PC-3 (cell line): ENCODE measurements around the gene PIGM. TPM values are rescaled to one million over a fixed set of nuclear protein-coding genes. Genes with fewer than 3 reads are reported as not detected.
A peak's percentile ranks its signal among the peaks of the same experiment; 100 is the strongest.

Experiments
- ATAC-seq: fragments of 200-7000 bp; cut with Tn5 transposase; 2 replicates; pipeline ENCODE4 v1.9.1; 2020; ENCODE audit warnings: mild to moderate bottlenecking, moderate library complexity
- BruUV-seq: library from RNA; stranded (reverse); fragments of 400-500 nt; replicated peaks from 2 replicates; lab custom pipeline; 2021; lab: Mats Ljungman, UMichigan
- CTCF ChIA-PET: fragments of 300-600 bp; sonication (Branson Sonifier 250); formaldehyde crosslinking; loops from one replicate; lab custom pipeline; 2022; ENCODE audit warnings: antibody characterized with exemption; lab: Charles Lee
- POLR2A ChIA-PET: fragments of 300-600 bp; sonication (Branson Sonifier 250); formaldehyde crosslinking; loops from one replicate; lab custom pipeline; 2022; ENCODE audit warnings: antibody characterized with exemption; ENCODE audit not compliant: unreplicated experiment; lab: Charles Lee
- DNase-seq: peaks from one replicate; pipeline ENCODE4 v3.0.0-alpha.2; 2015
- H2AFZ ChIP-seq: fragments of 300-600 bp; sonication (generic); 2 replicates; pipeline ENCODE4 v1.6.0; 2016; ENCODE audit warnings: antibody characterized with exemption, low read length
- H3F3A ChIP-seq: fragments of 300-600 bp; sonication (generic); one replicate; pipeline ENCODE4 v1.6.0; 2017; ENCODE audit warnings: antibody characterized with exemption, low read length, control low read depth, mild to moderate bottlenecking; ENCODE audit not compliant: unreplicated experiment
- H3K27ac ChIP-seq: fragments of 300-600 bp; sonication (generic); 2 replicates; pipeline ENCODE4 v1.5.1; 2016; ENCODE audit warnings: mild to moderate bottlenecking, low read length
- H3K27me3 ChIP-seq: fragments of 300-600 bp; sonication (generic); 2 replicates; pipeline ENCODE4 v1.6.1; 2016; ENCODE audit warnings: low read length, mixed read lengths
- H3K36me3 ChIP-seq: fragments of 300-600 bp; sonication (generic); 2 replicates; pipeline ENCODE4 v1.6.1; 2016; ENCODE audit warnings: low read depth, mixed run types, low read length, mixed read lengths
- H3K4me1 ChIP-seq: fragments of 300-600 bp; sonication (generic); 2 replicates; pipeline ENCODE4 v1.5.1; 2016; ENCODE audit warnings: low read length; ENCODE audit not compliant: insufficient read depth
- H3K4me2 ChIP-seq: fragments of 300-600 bp; sonication (generic); 2 replicates; pipeline ENCODE4 v1.6.0; 2016; ENCODE audit warnings: low read length
- H3K4me3 ChIP-seq: fragments of 300-600 bp; sonication (generic); 2 replicates; pipeline ENCODE4 v1.5.1; 2016; ENCODE audit warnings: mild to moderate bottlenecking, low read length, mixed read lengths
- H3K79me2 ChIP-seq: fragments of 300-600 bp; sonication (generic); 2 replicates; pipeline ENCODE4 v1.6.1; 2017; ENCODE audit warnings: low read length, mixed read lengths
- H3K9ac ChIP-seq: fragments of 300-600 bp; sonication (generic); 2 replicates; pipeline ENCODE4 v1.6.0; 2016; ENCODE audit warnings: mild to moderate bottlenecking, low read length
- H3K9me2 ChIP-seq: fragments of 300-600 bp; sonication (generic); replicated peaks from 2 replicates; pipeline ENCODE4 v1.6.1; 2016; ENCODE audit warnings: mixed run types, low read length, mixed read lengths
- H3K9me3 ChIP-seq: fragments of 300-600 bp; sonication (generic); 2 replicates; pipeline ENCODE4 v1.6.1; 2016; ENCODE audit warnings: low read length, mixed read lengths
- H4K20me1 ChIP-seq: fragments of 300-600 bp; sonication (generic); 2 replicates; pipeline ENCODE4 v1.6.1; 2016; ENCODE audit warnings: low read length, mixed read lengths
- CTCF ChIP-seq: fragments of 300-600 bp; sonication (generic); conservative IDR thresholded peaks from 2 replicates; pipeline ENCODE4 v1.5.1; 2017; ENCODE audit warnings: antibody characterized with exemption, low read depth, mild to moderate bottlenecking, low read length
- EZH2 ChIP-seq: fragments of 300-600 bp; sonication (generic); IDR thresholded peaks from one replicate; pipeline ENCODE4 v1.6.1; 2017; ENCODE audit warnings: antibody characterized with exemption, mild to moderate bottlenecking, low read length; ENCODE audit not compliant: unreplicated experiment
- EZH2phosphoT487 ChIP-seq: fragments of 300-600 bp; sonication (generic); IDR thresholded peaks from 2 replicates; pipeline ENCODE4 v1.6.1; 2018; ENCODE audit warnings: mild to moderate bottlenecking, antibody characterized with exemption, low read length, borderline replicate concordance
- intact Hi-C: fragments of 100-400 bp; cut with micrococcal nuclease; formaldehyde crosslinking; loops from 2 replicates; pipeline ENCODE4 v1.9.0; 2023
- total RNA-seq: library from RNA; depleted of rRNA; stranded (reverse); fragments of >200 nt; gene quantifications from 2 replicates; pipeline ENCODE4 v1.2.3, GENCODE V29; 2014

PIGM gene
- total RNA-seq, 1 experiment from 2014 or later: 6.9 TPM

GRCh38 chr1:160028426-160028825 lies 3.4 kb downstream of the PIGM start:
- ChIA-PET CTCF (no interaction called here), POLR2A (no interaction called here)
- BruUV-seq: no TSS peak
- Histone ChIP-seq H3K9me2 (no peaks in the 10 kb centered on the region), H4K20me1 (no peaks in the 10 kb centered on the region), H3K27ac (no peak overlapping the region), H3K4me3 (no peak overlapping the region), H3K4me2 (peak overlapping the region; percentile 2; the same call in 1 of the 2 replicates), H3K9ac (no peak overlapping the region), H3K36me3 (no peaks in the 10 kb centered on the region), H3F3A (no peaks in the 10 kb centered on the region), H3K9me3 (no peaks in the 10 kb centered on the region), H3K4me1 (peaks cover 27% of the 10 kb centered on the region), H2AFZ (no peak overlapping the region), H3K79me2 (peaks cover 33% of the 10 kb centered on the region), H3K27me3 (no peaks in the 10 kb centered on the region)
- no peak for TF ChIP-seq EZH2phosphoT487
- no peak for TF ChIP-seq EZH2
- no peak for TF ChIP-seq CTCF
- ATAC-seq: no peak
- intact Hi-C loops: no loop called here
- no peak for DNase-seq

- no peaks in the 10 kb centered on the region for H3K36me3 ChIP-seq
- H2AFZ ChIP-seq: no peak overlapping the region
- H3K79me2 ChIP-seq: peaks cover 20% of the 10 kb centered on the region
- DNase-seq: no peak
- no peak overlapping the region for H3K4me2 ChIP-seq
- peaks cover 27% of the 10 kb centered on the region for H3K4me1 ChIP-seq
- H3K9me3 ChIP-seq: no peaks in the 10 kb centered on the region
- H3K27ac ChIP-seq: no peak overlapping the region
- no peaks in the 10 kb centered on the region for H3K27me3 ChIP-seq
- POLR2A ChIA-PET: no interaction called here
- H3K9ac ChIP-seq: no peak overlapping the region
- no peak overlapping the region for H3K4me3 ChIP-seq
- CTCF ChIA-PET: no interaction called here
- H4K20me1 ChIP-seq: no peaks in the 10 kb centered on the region
- H3K9me2 ChIP-seq: no peaks in the 10 kb centered on the region
- H3F3A ChIP-seq: no peaks in the 10 kb centered on the region
- TF ChIP-seq CTCF (no peak), EZH2phosphoT487 (no peak), EZH2 (no peak)
- intact Hi-C loops: no loop called here
- ATAC-seq: no peak
- no TSS peak for BruUV-seq
Observed at GRCh38 chr1:160025314-160025713, 6.5 kb downstream of the PIGM start.

GRCh38 chr1:160024195-160024905 lies 7.4 kb downstream of the PIGM start:
- POLR2A ChIA-PET: no interaction called here
- no peak overlapping the region for H3K9ac ChIP-seq
- CTCF ChIA-PET: no interaction called here
- H3K79me2 ChIP-seq: peaks cover 10% of the 10 kb centered on the region
- no peaks in the 10 kb centered on the region for H4K20me1 ChIP-seq
- BruUV-seq: no TSS peak
- H3K4me3 ChIP-seq: no peak overlapping the region
- no peak for ATAC-seq
- no peaks in the 10 kb centered on the region for H3K9me2 ChIP-seq
- TF ChIP-seq EZH2 (no peak), CTCF (no peak), EZH2phosphoT487 (no peak)
- no peaks in the 10 kb centered on the region for H3F3A ChIP-seq
- H3K27ac ChIP-seq: no peak overlapping the region
- H3K4me2 ChIP-seq: no peak overlapping the region
- no peak overlapping the region for H2AFZ ChIP-seq
- H3K27me3 ChIP-seq: no peaks in the 10 kb centered on the region
- DNase-seq: no peak
- H3K4me1 ChIP-seq: peaks cover 22% of the 10 kb centered on the region
- H3K36me3 ChIP-seq: no peaks in the 10 kb centered on the region
- no peaks in the 10 kb centered on the region for H3K9me3 ChIP-seq
- intact Hi-C loops: no loop called here
